ENCODE measurements around the gene SLC9A8. TPM values are rescaled to one million over a fixed set of nuclear protein-coding genes. Genes with fewer than 3 reads are reported as not detected.

SLC9A8 gene
- total RNA-seq, 4 donors from 2014 or later: 8.2 to 17.3 (median 12.1) TPM

- no peaks in the 10 kb centered on the region for H3K9me3 ChIP-seq
- 82 to 85% methylated on average over 3 of the region's 3 CpGs for WGBS, 2 donors
- TF ChIP-seq CTCF (IDR thresholded peaks at IDR 0.05) (no peak), EP300 (IDR thresholded peaks at IDR 0.05) (no peak), POLR2A (IDR thresholded peaks at IDR 0.05) (no peak)
These were observed 55.9 kb downstream of the SLC9A8 start for GRCh38 chr20:49868538-49868937.

GRCh38 chr20:49868964-49869363 is 56.3 kb downstream of the SLC9A8 start:
- DNase-seq (ENCODE audit: low spot score in 2 of 2): no peak
- Histone ChIP-seq H3K27ac (no peak overlapping the region), H3K4me1 (no peaks in the 10 kb centered on the region), H3K36me3 (peaks cover 2 to 73% (median 4%) of the 10 kb centered on the region in 3 donors), H3K27me3 (no peaks in the 10 kb centered on the region), H3K4me3 (no peak overlapping the region), H3K9me3 (no peaks in the 10 kb centered on the region)
- 77 to 79% methylated on average over 5 of the region's 5 CpGs for WGBS, 2 donors
- TF ChIP-seq EP300 (IDR thresholded peaks at IDR 0.05) (no peak), POLR2A (IDR thresholded peaks at IDR 0.05) (no peak), CTCF (IDR thresholded peaks at IDR 0.05) (no peak)

More at GRCh38 chr20:49868538-49868937, 55.9 kb downstream of the SLC9A8 start:
- H3K36me3 ChIP-seq: peaks cover 2 to 73% (median 4%) of the 10 kb centered on the region in 3 donors
- H3K27me3 ChIP-seq: no peaks in the 10 kb centered on the region
- no peak overlapping the region for H3K4me3 ChIP-seq
- no peak overlapping the region for H3K27ac ChIP-seq
- no peaks in the 10 kb centered on the region for H3K4me1 ChIP-seq
- DNase-seq (ENCODE audit: low spot score in 2 of 2): no peak

- DNase-seq (ENCODE audit: low spot score in 2 of 2): no peak
- no peak overlapping the region for H3K27ac ChIP-seq
- H3K4me1 ChIP-seq: no peaks in the 10 kb centered on the region
- no peak for TF ChIP-seq CTCF (IDR thresholded peaks at IDR 0.05)
- H3K27me3 ChIP-seq: no peaks in the 10 kb centered on the region
- H3K9me3 ChIP-seq: no peaks in the 10 kb centered on the region
- H3K4me3 ChIP-seq: no peak overlapping the region
- H3K36me3 ChIP-seq: peaks cover 0 to 70% (median 2%) of the 10 kb centered on the region in 3 donors
- WGBS, 2 donors: 91% methylated on average over 5 of the region's 5 CpGs
These were observed 57.6 kb downstream of the SLC9A8 start for GRCh38 chr20:49870261-49870660.

- H3K4me1 ChIP-seq: no peaks in the 10 kb centered on the region
- TF ChIP-seq POLR2A (IDR thresholded peaks at IDR 0.05) (no peak), CTCF (IDR thresholded peaks at IDR 0.05) (no peak), EP300 (IDR thresholded peaks at IDR 0.05) (no peak)
These were observed 58.8 kb downstream of the SLC9A8 start for GRCh38 chr20:49871391-49871948.

GRCh38 chr20:49872056-49872455 is 59.4 kb downstream of the SLC9A8 start:
- Histone ChIP-seq H3K4me1 (no peaks in the 10 kb centered on the region), H3K9me3 (no peaks in the 10 kb centered on the region), H3K4me3 (no peak overlapping the region), H3K27me3 (no peaks in the 10 kb centered on the region), H3K27ac (no peak overlapping the region), H3K36me3 (peaks cover 0 to 74% (median 2%) of the 10 kb centered on the region in 3 donors)
- DNase-seq (ENCODE audit: low spot score in 2 of 2): no peak
- TF ChIP-seq EP300 (IDR thresholded peaks at IDR 0.05) (no peak), POLR2A (IDR thresholded peaks at IDR 0.05) (no peak), CTCF (IDR thresholded peaks at IDR 0.05) (no peak)
- 94 to 95% methylated on average over 1 of the region's 1 CpG for WGBS, 2 donors

More at GRCh38 chr20:49871391-49871948, 58.8 kb downstream of the SLC9A8 start:
- no peak overlapping the region for H3K4me3 ChIP-seq
- no peak for DNase-seq (ENCODE audit: low spot score in 2 of 2)
- H3K9me3 ChIP-seq: no peaks in the 10 kb centered on the region
- H3K27ac ChIP-seq: no peak overlapping the region
- H3K27me3 ChIP-seq: no peaks in the 10 kb centered on the region
- 89 to 92% methylated on average over 6 of the region's 6 CpGs for WGBS, 2 donors
- H3K36me3 ChIP-seq: peaks cover 0 to 70% (median 2%) of the 10 kb centered on the region in 3 donors

Data from tibial nerve (tissue), 4 donors.